ENCODE measurements around the gene COL11A1.
A peak's percentile ranks its signal among the peaks of the same experiment; 100 is the strongest.
"Not testable (repeated sequence)": the region's sequence is repeated elsewhere in the genome, so short reads cannot be mapped to it uniquely, and the experiment has no call there.

The COL11A1 gene

GRCh38 chr1:102941366-102941947 is 166.9 kb downstream of the COL11A1 start:
- H3K27ac ChIP-seq (ENCODE audit: low read depth, low read length), result no peak overlapping the region
- H2AK5ac ChIP-seq (ENCODE audit: low read length), result no peak overlapping the region
- DNase-seq, result peak; percentile 56
- H3K27me3 ChIP-seq (ENCODE audit: insufficient read depth, low read length, poor library complexity), result no peaks in the 10 kb centered on the region
- no peak overlapping the region for H3K18ac ChIP-seq (ENCODE audit: low read length)
- H3K4me1 ChIP-seq (ENCODE audit: control insufficient read depth, low read depth, low read length), result no peaks in the 10 kb centered on the region
- H3K79me1 ChIP-seq (ENCODE audit: low read length), result no peaks in the 10 kb centered on the region
- H4K8ac ChIP-seq (ENCODE audit: low read depth, low read length), result no peak overlapping the region
- H2BK15ac ChIP-seq (replicated peaks; ENCODE audit: low read depth), result no peak overlapping the region
- H3K23ac ChIP-seq (ENCODE audit: low read length), result no peak overlapping the region
- H3K4ac ChIP-seq (ENCODE audit: low read depth, low read length), result no peak overlapping the region
- H3K36me3 ChIP-seq (ENCODE audit: control insufficient read depth, insufficient read depth, low read length), result no peaks in the 10 kb centered on the region
- H3K79me2 ChIP-seq (ENCODE audit: control insufficient read depth, insufficient read depth, low read length), result no peaks in the 10 kb centered on the region
- H2BK5ac ChIP-seq (ENCODE audit: low read length), result no peak overlapping the region
- no peak overlapping the region for H2BK120ac ChIP-seq (ENCODE audit: low read depth, low read length)
- no peak overlapping the region for H3K4me3 ChIP-seq (ENCODE audit: low read length)
- H3K56ac ChIP-seq (ENCODE audit: low read length), result no peak overlapping the region
- no peak overlapping the region for H3K4me2 ChIP-seq (ENCODE audit: low read length)
- no peak overlapping the region for H3K9ac ChIP-seq (ENCODE audit: low read length)
- no peak overlapping the region for H4K5ac ChIP-seq (ENCODE audit: low read length)

- H3K79me1 ChIP-seq (ENCODE audit: low read length), result no peaks in the 10 kb centered on the region
- no peaks in the 10 kb centered on the region for H3K27me3 ChIP-seq (ENCODE audit: insufficient read depth, low read length, poor library complexity)
- no peak overlapping the region for H2BK120ac ChIP-seq (ENCODE audit: low read depth, low read length)
- no peak overlapping the region for H3K23ac ChIP-seq (ENCODE audit: low read length)
- no peak overlapping the region for H2BK5ac ChIP-seq (ENCODE audit: low read length)
- H3K79me2 ChIP-seq (ENCODE audit: control insufficient read depth, insufficient read depth, low read length), result no peaks in the 10 kb centered on the region
- H3K18ac ChIP-seq (ENCODE audit: low read length), result no peak overlapping the region
- no peak overlapping the region for H4K5ac ChIP-seq (ENCODE audit: low read length)
- no peak overlapping the region for H3K4ac ChIP-seq (ENCODE audit: low read depth, low read length)
- no peak for DNase-seq
- no peaks in the 10 kb centered on the region for H3K4me1 ChIP-seq (ENCODE audit: control insufficient read depth, low read depth, low read length)
- H3K27ac ChIP-seq (ENCODE audit: low read depth, low read length), result no peak overlapping the region
- H3K4me2 ChIP-seq (ENCODE audit: low read length), result no peak overlapping the region
- H3K36me3 ChIP-seq (ENCODE audit: control insufficient read depth, insufficient read depth, low read length), result no peaks in the 10 kb centered on the region
- H3K9ac ChIP-seq (ENCODE audit: low read length), result no peak overlapping the region
- H3K56ac ChIP-seq (ENCODE audit: low read length), result no peak overlapping the region
- H2BK15ac ChIP-seq (replicated peaks; ENCODE audit: low read depth), result no peak overlapping the region
- WGBS (ENCODE audit: extremely low coverage, insufficient coverage, low lambda C conversion rate), result no CpG with 5 or more reads among the region's 3 CpGs
- H4K8ac ChIP-seq (ENCODE audit: low read depth, low read length), result no peak overlapping the region
- H3K4me3 ChIP-seq (ENCODE audit: low read length), result no peak overlapping the region
- no peak overlapping the region for H2AK5ac ChIP-seq (ENCODE audit: low read length)
Observed at GRCh38 chr1:102937401-102937800, 170.9 kb downstream of the COL11A1 start.

GRCh38 chr1:102933362-102933761 is 175.0 kb downstream of the COL11A1 start:
- not testable (repeated sequence) for H3K27me3 ChIP-seq (ENCODE audit: insufficient read depth, low read length, poor library complexity); H3K4me3 ChIP-seq (ENCODE audit: low read length); H2BK15ac ChIP-seq (replicated peaks; ENCODE audit: low read depth); H4K8ac ChIP-seq (ENCODE audit: low read depth, low read length); H3K79me1 ChIP-seq (ENCODE audit: low read length); H2BK5ac ChIP-seq (ENCODE audit: low read length); H3K23ac ChIP-seq (ENCODE audit: low read length); H3K18ac ChIP-seq (ENCODE audit: low read length); H2BK120ac ChIP-seq (ENCODE audit: low read depth, low read length); H3K9ac ChIP-seq (ENCODE audit: low read length); H3K27ac ChIP-seq (ENCODE audit: low read depth, low read length); H3K4me2 ChIP-seq (ENCODE audit: low read length); H2AK5ac ChIP-seq (ENCODE audit: low read length); H3K56ac ChIP-seq (ENCODE audit: low read length); H3K79me2 ChIP-seq (ENCODE audit: control insufficient read depth, insufficient read depth, low read length); H4K5ac ChIP-seq (ENCODE audit: low read length); H3K36me3 ChIP-seq (ENCODE audit: control insufficient read depth, insufficient read depth, low read length); H3K4me1 ChIP-seq (ENCODE audit: control insufficient read depth, low read depth, low read length); H3K4ac ChIP-seq (ENCODE audit: low read depth, low read length)
- peak; percentile 12 for DNase-seq
- WGBS (ENCODE audit: extremely low coverage, insufficient coverage, low lambda C conversion rate), result no CpG with 5 or more reads among the region's 9 CpGs

DNA sequence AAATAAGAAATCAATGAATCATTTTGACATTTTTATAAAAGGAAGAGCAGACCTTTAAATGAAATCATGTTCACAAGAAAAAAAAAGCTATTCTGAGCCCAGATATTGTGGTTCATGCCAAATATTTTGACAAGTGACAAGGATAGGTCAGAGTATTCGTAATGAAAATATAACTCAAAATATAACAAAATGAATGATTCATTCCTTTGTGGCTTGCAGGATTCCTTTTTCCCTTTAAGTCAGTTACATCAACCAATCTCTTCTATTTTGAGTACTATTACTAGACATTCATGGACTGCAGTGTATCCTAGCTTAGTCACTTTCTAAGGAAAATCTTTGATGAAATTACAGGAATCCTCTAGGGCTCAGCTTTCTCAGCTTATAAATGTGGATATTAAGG is 188.7 kb downstream of the COL11A1 start:
- no peak for DNase-seq
- H3K18ac ChIP-seq (ENCODE audit: low read length), result no peak overlapping the region
- no peaks in the 10 kb centered on the region for H3K4me1 ChIP-seq (ENCODE audit: control insufficient read depth, low read depth, low read length)
- no peak overlapping the region for H4K5ac ChIP-seq (ENCODE audit: low read length)
- no peak overlapping the region for H3K56ac ChIP-seq (ENCODE audit: low read length)
- no peak overlapping the region for H2BK15ac ChIP-seq (replicated peaks; ENCODE audit: low read depth)
- H3K36me3 ChIP-seq (ENCODE audit: control insufficient read depth, insufficient read depth, low read length), result no peaks in the 10 kb centered on the region
- no peak overlapping the region for H2BK120ac ChIP-seq (ENCODE audit: low read depth, low read length)
- H3K4me3 ChIP-seq (ENCODE audit: low read length), result no peak overlapping the region
- H2BK5ac ChIP-seq (ENCODE audit: low read length), result no peak overlapping the region
- WGBS (ENCODE audit: extremely low coverage, insufficient coverage, low lambda C conversion rate), result no CpG with 5 or more reads among the region's 1 CpG
- H4K8ac ChIP-seq (ENCODE audit: low read depth, low read length), result no peak overlapping the region
- no peak overlapping the region for H2AK5ac ChIP-seq (ENCODE audit: low read length)
- H3K27ac ChIP-seq (ENCODE audit: low read depth, low read length), result no peak overlapping the region
- no peak overlapping the region for H3K23ac ChIP-seq (ENCODE audit: low read length)
- no peak overlapping the region for H3K4me2 ChIP-seq (ENCODE audit: low read length)
- no peaks in the 10 kb centered on the region for H3K79me1 ChIP-seq (ENCODE audit: low read length)
- no peaks in the 10 kb centered on the region for H3K79me2 ChIP-seq (ENCODE audit: control insufficient read depth, insufficient read depth, low read length)
- no peaks in the 10 kb centered on the region for H3K27me3 ChIP-seq (ENCODE audit: insufficient read depth, low read length, poor library complexity)
- H3K4ac ChIP-seq (ENCODE audit: low read depth, low read length), result no peak overlapping the region
- no peak overlapping the region for H3K9ac ChIP-seq (ENCODE audit: low read length)

DNA sequence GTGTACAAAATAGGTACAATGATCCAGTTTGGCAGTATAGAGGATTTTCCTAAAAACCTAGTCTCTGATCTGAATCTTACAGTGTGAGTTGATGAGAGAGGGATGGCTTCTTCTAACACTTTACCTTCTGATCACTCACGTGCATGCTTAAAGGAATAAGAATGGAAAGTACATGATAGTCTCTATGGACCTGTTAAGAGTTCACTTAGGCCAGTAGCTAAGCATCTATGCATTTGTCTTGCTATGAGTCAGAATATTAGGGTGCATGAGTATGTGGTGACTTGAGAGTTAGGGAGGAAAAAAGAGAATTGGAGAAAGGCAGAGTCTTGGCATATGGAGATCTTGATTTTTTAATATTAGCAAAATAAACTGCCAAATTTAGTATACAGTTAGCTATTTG is 206.3 kb downstream of the COL11A1 start:
- Histone ChIP-seq H3K79me2 (ENCODE audit: control insufficient read depth, insufficient read depth, low read length) (no peaks in the 10 kb centered on the region), H3K4me2 (ENCODE audit: low read length) (no peak overlapping the region), H4K5ac (ENCODE audit: low read length) (no peak overlapping the region), H2BK120ac (ENCODE audit: low read depth, low read length) (no peak overlapping the region), H4K8ac (ENCODE audit: low read depth, low read length) (no peak overlapping the region), H3K27me3 (ENCODE audit: insufficient read depth, low read length, poor library complexity) (no peaks in the 10 kb centered on the region), H2AK5ac (ENCODE audit: low read length) (no peak overlapping the region), H3K4me3 (ENCODE audit: low read length) (no peak overlapping the region), H3K4ac (ENCODE audit: low read depth, low read length) (no peak overlapping the region), H3K18ac (ENCODE audit: low read length) (no peak overlapping the region), H3K9ac (ENCODE audit: low read length) (no peak overlapping the region), H2BK15ac (replicated peaks; ENCODE audit: low read depth) (no peak overlapping the region), H3K79me1 (ENCODE audit: low read length) (no peaks in the 10 kb centered on the region), H3K23ac (ENCODE audit: low read length) (no peak overlapping the region), H3K27ac (ENCODE audit: low read depth, low read length) (no peak overlapping the region), H3K56ac (ENCODE audit: low read length) (no peak overlapping the region), H3K4me1 (ENCODE audit: control insufficient read depth, low read depth, low read length) (no peaks in the 10 kb centered on the region), H3K36me3 (ENCODE audit: control insufficient read depth, insufficient read depth, low read length) (no peaks in the 10 kb centered on the region), H2BK5ac (ENCODE audit: low read length) (no peak overlapping the region)
- whole genome bisulfite sequencing (ENCODE audit: extremely low coverage, insufficient coverage, low lambda C conversion rate), result no CpG with 5 or more reads among the region's 1 CpG
- DNase-seq, result no peak

DNA sequence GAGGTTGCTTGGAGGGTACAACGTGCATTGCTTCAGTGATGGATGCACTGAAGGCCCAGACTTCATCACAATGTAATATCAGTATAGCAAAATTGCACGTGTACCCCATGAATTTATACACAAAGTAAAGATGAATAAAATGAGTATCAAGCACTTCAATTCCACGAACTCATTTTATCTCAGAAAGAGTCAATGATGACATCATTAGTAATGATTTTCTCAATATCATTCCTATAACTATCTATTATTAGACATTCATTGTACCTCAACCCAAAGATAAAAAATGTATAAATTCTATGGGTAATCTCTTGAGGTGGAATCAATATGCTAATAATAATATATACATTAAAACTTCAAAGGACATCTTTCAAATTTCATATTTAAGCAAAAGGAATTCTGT is 208.4 kb downstream of the COL11A1 start:
- no peaks in the 10 kb centered on the region for H3K79me2 ChIP-seq (ENCODE audit: control insufficient read depth, insufficient read depth, low read length)
- H2BK15ac ChIP-seq (replicated peaks; ENCODE audit: low read depth), result no peak overlapping the region
- H3K9ac ChIP-seq (ENCODE audit: low read length), result no peak overlapping the region
- H3K4me2 ChIP-seq (ENCODE audit: low read length), result no peak overlapping the region
- no peaks in the 10 kb centered on the region for H3K27me3 ChIP-seq (ENCODE audit: insufficient read depth, low read length, poor library complexity)
- H3K36me3 ChIP-seq (ENCODE audit: control insufficient read depth, insufficient read depth, low read length), result no peaks in the 10 kb centered on the region
- no peak overlapping the region for H3K4ac ChIP-seq (ENCODE audit: low read depth, low read length)
- no peak overlapping the region for H3K4me3 ChIP-seq (ENCODE audit: low read length)
- H3K56ac ChIP-seq (ENCODE audit: low read length), result no peak overlapping the region
- H3K18ac ChIP-seq (ENCODE audit: low read length), result no peak overlapping the region
- no CpG with 5 or more reads among the region's 3 CpGs for WGBS (ENCODE audit: extremely low coverage, insufficient coverage, low lambda C conversion rate)
- H3K23ac ChIP-seq (ENCODE audit: low read length), result no peak overlapping the region
- DNase-seq, result no peak
- H4K8ac ChIP-seq (ENCODE audit: low read depth, low read length), result no peak overlapping the region
- H2BK120ac ChIP-seq (ENCODE audit: low read depth, low read length), result no peak overlapping the region
- no peaks in the 10 kb centered on the region for H3K4me1 ChIP-seq (ENCODE audit: control insufficient read depth, low read depth, low read length)
- H3K79me1 ChIP-seq (ENCODE audit: low read length), result no peaks in the 10 kb centered on the region
- no peak overlapping the region for H2BK5ac ChIP-seq (ENCODE audit: low read length)
- H4K5ac ChIP-seq (ENCODE audit: low read length), result no peak overlapping the region
- no peak overlapping the region for H3K27ac ChIP-seq (ENCODE audit: low read depth, low read length)
- no peak overlapping the region for H2AK5ac ChIP-seq (ENCODE audit: low read length)

Measured in mesendoderm (in vitro differentiated cells).